HG02610 (cell line): ENCODE data around the gene RASAL3.
A peak's percentile ranks its signal among the peaks of the same experiment; 100 is the strongest.

Experiments used
- ATAC-seq: cut with Tn5 transposase; IDR thresholded peaks from one replicate; pipeline ENCODE4 v1.9.1; 2021; ENCODE audit warnings: mild to moderate bottlenecking, moderate library complexity; ENCODE audit not compliant: unreplicated experiment

The RASAL3 gene

GRCh38 chr19:15449620-15450527 is 14.5 kb downstream of the RASAL3 start, which contains the start of gene WIZ:
TSS of gene WIZ (minus strand) at chr19:15449956. CDS start at chr19:15448307, 1,649 bp downstream.
- ATAC-seq: peak; percentile 49

DNA sequence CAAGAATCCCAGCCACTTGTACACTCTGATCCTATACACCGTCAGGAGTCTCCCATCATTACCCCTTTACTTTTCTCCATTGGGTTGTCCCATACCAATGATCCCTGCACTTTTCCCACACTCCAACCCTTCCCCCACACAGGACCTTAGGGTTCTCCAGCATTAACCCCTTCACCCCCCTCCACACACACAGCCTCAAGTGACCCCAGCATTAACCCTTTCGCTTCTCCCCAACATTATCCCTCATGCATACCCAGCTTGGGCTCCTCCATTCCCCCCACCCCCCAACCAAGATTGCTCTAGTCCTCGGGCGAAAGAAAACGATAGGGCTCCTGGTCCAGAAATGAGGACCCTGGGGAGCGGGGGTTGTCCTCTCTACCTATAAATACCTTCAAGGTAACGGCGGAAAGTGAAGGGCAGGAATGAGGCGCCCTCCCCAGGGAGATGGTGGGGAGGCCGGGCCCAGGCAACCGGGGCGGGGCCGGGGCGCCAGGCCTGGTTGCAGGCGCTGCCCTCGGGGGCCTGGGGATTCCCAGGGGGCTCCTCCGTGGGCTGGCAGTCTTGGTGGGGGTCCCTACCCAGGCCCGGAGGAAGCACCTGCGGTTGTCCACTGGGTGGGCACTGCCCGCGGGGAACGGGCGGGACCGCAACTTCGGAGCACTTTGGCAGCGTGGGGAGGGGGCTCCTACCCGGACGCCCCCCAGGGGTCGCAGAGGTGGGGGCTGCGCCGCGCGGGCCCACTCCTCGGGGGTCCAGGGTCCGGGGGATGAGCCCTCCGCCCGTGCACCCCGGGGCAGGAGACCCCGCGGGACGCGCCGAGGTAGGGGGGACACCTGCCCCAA is 15.3 kb downstream of the RASAL3 start:
- ATAC-seq: peak; percentile 9

DNA sequence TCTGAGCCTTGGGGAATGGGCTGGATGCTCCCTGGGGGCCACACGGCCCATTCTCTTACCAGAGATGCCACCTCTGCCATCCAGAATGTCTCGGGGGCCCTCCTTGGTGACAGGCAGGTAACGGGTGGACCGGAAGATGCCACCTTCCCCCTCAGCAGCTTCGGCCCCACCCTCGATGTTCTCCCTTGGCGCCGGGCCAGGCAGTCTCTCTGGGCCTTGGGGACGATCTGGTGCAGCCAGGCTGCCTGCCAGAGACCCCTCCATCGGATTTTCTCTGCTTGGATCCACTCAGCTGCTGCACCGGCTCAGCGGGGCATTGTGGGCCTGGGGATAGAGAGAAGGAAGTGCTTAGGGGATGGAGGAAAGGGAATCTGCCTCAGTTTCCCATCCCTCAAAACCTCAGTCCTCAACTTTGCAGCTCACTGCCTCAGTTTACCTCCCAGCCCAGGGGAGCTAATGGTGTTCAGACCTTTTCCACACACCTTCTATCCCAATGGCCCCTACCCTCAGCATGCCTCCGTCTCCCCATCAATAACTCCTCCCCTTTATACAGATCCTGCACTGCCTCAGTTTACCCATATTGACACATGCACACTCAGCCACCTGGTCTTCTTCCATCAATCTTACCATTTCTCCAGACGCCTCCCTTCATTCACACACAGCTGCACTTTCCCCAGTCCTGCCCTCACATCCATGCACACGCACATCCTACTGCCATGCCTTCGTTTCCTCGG is 16.1 kb downstream of the RASAL3 start:
- no peak for ATAC-seq

- ATAC-seq: no peak
Measured at GRCh38 chr19:15447057-15447456, 17.3 kb downstream of the RASAL3 start.

GRCh38 chr19:15445807-15446376 is 18.5 kb downstream of the RASAL3 start:
- ATAC-seq: no peak

DNA sequence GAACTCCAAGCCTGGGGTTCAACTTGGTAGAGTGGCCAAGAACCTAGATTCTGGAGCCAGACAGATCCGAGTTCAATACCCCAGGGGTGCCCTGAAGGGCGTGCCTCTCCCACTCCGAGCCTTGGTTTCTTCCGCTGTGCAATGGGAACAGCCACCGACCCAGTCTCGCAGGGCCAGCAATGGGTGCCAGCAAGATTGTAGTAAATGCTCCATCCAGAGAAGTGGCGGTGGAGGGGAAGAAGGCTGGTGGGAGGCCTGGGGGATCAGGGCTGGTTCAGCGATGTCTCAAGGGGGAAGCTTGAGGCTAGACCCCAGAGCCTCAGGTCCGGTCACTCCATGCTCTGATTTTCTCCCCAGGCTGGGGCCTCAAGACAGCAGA is 19.1 kb downstream of the RASAL3 start:
- no peak for ATAC-seq

DNA sequence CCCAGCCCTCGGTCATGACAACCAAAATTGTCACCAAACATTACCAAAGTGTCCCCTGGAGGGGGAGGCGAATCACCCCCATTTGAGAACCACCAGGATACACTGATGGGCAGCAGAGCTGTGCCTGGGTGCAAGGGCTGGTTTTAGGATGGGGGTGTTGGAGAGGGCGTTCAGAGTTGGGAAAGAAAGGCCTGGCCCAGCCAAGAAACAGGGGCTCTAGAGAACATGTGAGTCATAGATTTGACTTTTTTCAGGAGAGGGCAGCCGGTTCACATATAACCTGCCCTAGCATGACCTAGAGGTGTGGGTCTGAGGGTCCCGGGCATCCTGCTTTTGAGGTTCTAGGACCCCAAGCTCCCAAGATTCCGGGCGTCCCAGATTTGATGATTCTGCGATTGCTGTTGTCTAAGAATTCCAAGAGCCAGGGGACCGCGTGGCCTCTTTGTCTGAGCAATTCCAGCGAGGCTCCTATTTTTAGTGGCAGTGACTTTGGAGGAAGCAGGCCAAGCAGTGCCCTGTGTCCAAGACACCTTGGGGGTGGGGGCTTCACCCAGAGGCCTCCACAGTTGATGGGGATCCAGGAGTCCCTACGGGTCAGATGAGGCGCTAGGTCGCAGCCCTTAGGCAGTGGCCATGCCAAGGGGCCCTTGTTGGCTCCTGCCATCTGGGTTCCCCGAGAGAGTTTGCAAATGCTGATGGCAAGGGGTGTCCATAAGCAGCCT is 19.7 kb downstream of the RASAL3 start:
- no peak for ATAC-seq

- no peak for ATAC-seq
Measured at GRCh38 chr19:15443838-15444237, 20.5 kb downstream of the RASAL3 start.

- ATAC-seq: no peak
Measured at GRCh38 chr19:15443325-15443724, 21.0 kb downstream of the RASAL3 start.

GRCh38 chr19:15442142-15442920 is 22.0 kb downstream of the RASAL3 start:
- ATAC-seq: no peak

- ATAC-seq: no peak
Measured at GRCh38 chr19:15441317-15441716, 23.0 kb downstream of the RASAL3 start.

- ATAC-seq: no peak
Measured at GRCh38 chr19:15439821-15440641, 24.3 kb downstream of the RASAL3 start.

GRCh38 chr19:15439078-15439799 is 25.1 kb downstream of the RASAL3 start:
- no peak for ATAC-seq

- no peak for ATAC-seq
Measured at GRCh38 chr19:15438577-15438976, 25.8 kb downstream of the RASAL3 start.

DNA sequence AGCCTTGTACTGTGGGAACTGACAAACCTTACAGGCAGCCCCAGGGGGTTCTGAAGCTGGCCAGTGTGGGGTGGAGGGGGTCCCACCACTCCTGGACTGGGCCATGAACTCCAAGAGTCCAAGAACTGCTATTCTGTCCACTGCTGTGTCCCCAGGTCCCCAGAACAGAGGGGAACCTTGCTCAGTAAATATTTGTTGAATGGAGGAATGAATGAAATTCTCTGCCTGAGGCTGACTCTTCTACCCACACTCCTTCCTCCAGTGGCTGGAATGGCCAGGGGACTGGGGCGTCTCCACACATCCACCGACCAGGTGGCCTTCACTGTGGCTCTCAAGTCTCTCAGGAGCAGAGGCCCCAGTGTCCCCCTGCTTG is 26.2 kb downstream of the RASAL3 start:
- no peak for ATAC-seq

DNA sequence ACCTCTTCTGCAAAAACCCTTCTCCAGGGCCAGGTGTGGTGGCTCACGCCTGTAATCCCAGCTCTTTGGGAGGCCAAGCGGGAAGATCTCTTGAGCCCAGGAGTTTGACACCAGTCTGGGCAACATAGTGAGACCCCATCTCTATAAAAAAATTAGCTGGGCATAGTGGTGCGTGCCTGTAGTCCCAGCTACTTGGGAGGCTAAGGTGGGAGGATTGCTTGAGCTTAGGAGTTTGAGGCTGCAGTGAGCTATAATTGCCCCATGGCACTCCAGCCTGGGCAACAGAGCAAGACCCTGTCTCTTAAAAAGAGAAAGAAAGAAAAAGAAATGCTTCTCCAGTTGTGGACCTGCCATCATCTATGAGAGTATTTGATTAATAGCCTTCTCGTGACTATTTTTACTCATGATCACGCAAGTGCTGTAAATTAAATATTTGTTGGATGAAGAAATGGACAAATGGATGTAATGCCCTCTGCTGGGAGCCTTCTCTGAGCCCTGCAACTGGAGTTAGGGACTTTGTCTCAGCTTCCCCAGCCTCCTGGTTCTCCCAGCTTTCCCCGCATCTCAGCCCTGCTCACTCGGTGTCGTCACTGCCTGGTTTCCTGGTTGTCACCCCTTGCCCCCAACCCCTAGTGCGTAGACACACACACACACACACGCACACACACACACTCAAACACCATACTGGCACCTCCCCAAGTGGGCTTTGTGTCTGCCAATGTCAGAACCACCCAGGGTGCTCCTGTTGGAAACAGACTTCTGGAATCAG is 26.8 kb downstream of the RASAL3 start:
- no peak for ATAC-seq

GRCh38 chr19:15436826-15437110 is 27.6 kb downstream of the RASAL3 start:
- no peak for ATAC-seq
